Lower leg skin (tissue), 4 donors: Measurements from ENCODE around the gene SH3RF3. TPM values are rescaled to one million over a fixed set of nuclear protein-coding genes. Genes with fewer than 3 reads are reported as not detected.

Experiments used
- DNase-seq, 2 donors: peaks; one replicate each; pipeline ENCODE4 v3.0.0-alpha.2; 2019; ENCODE audit warnings: low spot score in 2 of 2
- H3K4me3 ChIP-seq: fragments of 200-600 bp; sonication (generic); 2 replicates; pipeline ENCODE4 v1.5.1; 2017; ENCODE audit warnings: mild to moderate bottlenecking, low read depth; ENCODE audit not compliant: poor library complexity, severe bottlenecking
- CTCF ChIP-seq, 3 donors: fragments of 450-650 bp; IDR thresholded peaks; one replicate each; pipeline ENCODE4 v1.5.1; 2016; ENCODE audit warnings: antibody characterized with exemption in 3 of 3, mild to moderate bottlenecking in 3 of 3, moderate library complexity in 2 of 3
- POLR2A ChIP-seq, 2 donors: fragments of 450-650 bp; IDR thresholded peaks; one replicate each; pipeline ENCODE4 v1.6.1; 2016 to 2017; ENCODE audit warnings: antibody characterized with exemption in 2 of 2, mild to moderate bottlenecking in 1 of 2, moderate library complexity in 1 of 2
- WGBS, 2 donors: methylation state at CpG; one replicate each; pipeline ENCODE4 v1.1.5; 2018; 5-methylcytosine and 5-hydroxymethylcytosine counted together
- intact Hi-C: fragments of 100-400 bp; cut with DNase I; formaldehyde crosslinking; loops from one replicate; pipeline ENCODE4 v1.15.0; 2023; ENCODE audit warnings: low total_unique reads
- total RNA-seq, 4 donors: library from RNA; depleted of rRNA; stranded (reverse); fragments of >200 nt; gene quantifications; one replicate each; pipeline ENCODE4 v1.1.0, GENCODE V29; 2016

The SH3RF3 gene
- total RNA-seq, 4 donors from 2014 or later: 1.9 to 7.4 (median 3.2) TPM

DNA sequence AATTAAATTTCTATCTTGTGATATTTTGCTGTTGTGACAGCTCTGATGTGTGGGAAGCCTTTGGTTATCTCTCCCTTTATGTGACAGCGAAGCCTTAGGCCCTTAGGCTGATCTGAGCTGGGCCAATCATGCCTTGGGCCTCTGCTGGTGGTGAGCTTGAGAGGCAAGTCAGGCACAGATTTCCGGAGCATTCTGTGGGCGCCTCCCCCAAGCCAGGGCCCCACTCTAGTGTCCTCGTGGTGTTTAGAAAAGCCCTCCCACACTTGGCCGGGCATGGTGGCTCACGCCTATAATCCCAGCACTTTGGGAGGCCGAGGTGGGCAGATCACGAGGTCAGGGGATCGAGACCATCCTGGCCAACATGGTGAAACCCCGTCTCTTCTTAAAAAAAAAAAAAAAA is 239.8 kb downstream of the SH3RF3 start:
- H3K4me3 ChIP-seq: no peak overlapping the region
- WGBS, 2 donors: 88 to 94% methylated on average over 10 of the region's 10 CpGs
- intact Hi-C loops: no loop called here
- TF ChIP-seq POLR2A (IDR thresholded peaks at IDR 0.05) (no peak), CTCF (IDR thresholded peaks at IDR 0.05) (no peak)
- DNase-seq: peak in 1 of 2 donors; percentile 39

DNA sequence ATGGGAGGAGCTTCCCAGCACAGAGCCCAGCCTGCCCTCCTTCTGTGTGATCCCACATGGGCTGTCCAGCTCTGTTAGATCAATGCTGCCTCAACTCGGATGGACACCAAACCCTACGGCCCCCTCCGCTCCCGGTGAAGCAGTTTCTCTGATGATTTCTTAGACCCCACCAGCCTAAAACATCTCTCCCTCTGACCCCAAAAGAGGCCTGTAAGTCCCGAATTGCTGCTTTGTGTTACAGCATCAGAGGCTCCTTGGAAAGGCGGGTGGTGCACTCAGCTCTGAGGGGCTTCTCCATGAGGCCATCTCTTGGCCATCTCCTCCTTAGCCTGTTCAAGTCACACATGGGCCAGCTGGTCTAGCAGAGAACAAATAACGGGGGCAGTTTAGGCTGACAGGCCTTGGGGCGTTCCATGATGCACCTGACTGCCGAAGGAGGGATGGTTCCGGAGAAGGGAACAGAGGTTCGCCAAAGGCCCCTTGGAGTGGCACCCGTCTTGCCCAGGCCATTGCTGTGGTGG is 240.7 kb downstream of the SH3RF3 start:
- intact Hi-C loops: no loop called here
- 92 to 96% methylated on average over 12 of the region's 12 CpGs for WGBS, 2 donors
- TF ChIP-seq POLR2A (IDR thresholded peaks at IDR 0.05): no peak
- no peak for TF ChIP-seq CTCF (IDR thresholded peaks at IDR 0.05)
- DNase-seq: peak in 1 of 2 donors; percentile 82
- H3K4me3 ChIP-seq: no peak overlapping the region

DNA sequence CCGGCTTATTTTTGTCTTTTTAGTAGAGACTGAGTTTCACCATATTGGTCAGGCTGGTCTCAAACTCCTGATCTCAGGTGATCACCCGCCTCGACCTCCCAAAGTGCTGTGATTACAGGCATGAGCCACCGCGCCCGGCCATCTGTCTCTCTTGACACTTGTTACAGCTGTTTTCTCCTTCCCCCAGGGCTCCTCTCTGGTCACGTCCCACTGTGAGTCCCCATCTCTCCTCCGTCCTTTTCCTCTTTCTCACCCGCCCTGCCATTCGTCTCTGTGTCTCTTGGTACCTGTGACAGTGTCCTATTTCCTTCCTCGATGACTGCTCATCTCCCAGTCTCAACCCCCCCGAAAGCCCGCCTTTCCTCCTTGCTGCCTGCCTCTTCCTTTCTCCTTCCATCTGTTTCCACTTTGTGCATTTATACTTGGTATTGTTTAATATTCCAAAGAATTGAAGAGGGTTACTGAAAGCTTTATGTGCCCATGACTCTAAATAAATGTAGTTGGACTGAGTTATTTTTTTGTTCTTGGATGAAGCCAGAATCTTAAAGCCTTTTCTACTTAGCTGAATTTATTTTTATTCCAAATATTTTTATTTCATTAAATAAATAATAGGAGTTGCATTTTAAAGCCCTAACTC is 241.5 kb downstream of the SH3RF3 start:
- no peak overlapping the region for H3K4me3 ChIP-seq
- DNase-seq: peak in 1 of 2 donors; percentile 76
- intact Hi-C loops: no loop called here
- 80 to 83% methylated on average over 13 of the region's 13 CpGs for WGBS, 2 donors
- no peak for TF ChIP-seq POLR2A (IDR thresholded peaks at IDR 0.05)
- TF ChIP-seq CTCF (IDR thresholded peaks at IDR 0.05): no peak

- TF ChIP-seq CTCF (IDR thresholded peaks at IDR 0.05) (no peak), POLR2A (IDR thresholded peaks at IDR 0.05) (no peak)
- no peak overlapping the region for H3K4me3 ChIP-seq
- intact Hi-C loops: no loop called here
- WGBS, 2 donors: 93 to 94% methylated on average over 18 of the region's 18 CpGs
- peak in 1 of 2 donors; percentile 78 for DNase-seq
Measured at GRCh38 chr2:109371481-109372170, 242.6 kb downstream of the SH3RF3 start.

GRCh38 chr2:109372171-109372568 is 243.2 kb downstream of the SH3RF3 start:
- peak in 1 of 2 donors; percentile 53 for DNase-seq
- TF ChIP-seq CTCF (IDR thresholded peaks at IDR 0.05) (no peak), POLR2A (IDR thresholded peaks at IDR 0.05) (no peak)
- H3K4me3 ChIP-seq: no peak overlapping the region
- WGBS, 2 donors: 82 to 85% methylated on average over 3 to 4 of the region's 4 CpGs
- intact Hi-C loops: no loop called here
